ENCODE measurements around the gene ADAM22.

ADAM22 gene

DNA sequence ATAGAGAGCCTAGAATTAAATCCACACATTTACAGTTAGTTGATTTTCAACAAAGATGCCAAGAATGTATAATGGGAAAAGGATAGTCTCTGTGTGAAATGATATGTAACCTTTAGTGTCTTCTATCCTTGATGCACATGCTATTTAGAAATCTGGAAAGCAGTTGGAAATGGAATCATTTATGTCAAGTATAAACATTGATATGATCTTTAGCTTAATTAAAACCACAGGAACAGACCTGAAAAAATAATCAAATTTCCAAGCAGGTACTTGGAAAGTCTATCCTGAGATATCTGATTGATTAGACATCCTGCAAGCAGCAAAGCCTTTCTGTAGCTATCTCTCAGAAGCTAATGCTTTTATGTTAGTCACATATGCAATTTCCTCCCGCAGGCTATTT is 310.2 kb downstream of the ADAM22 start:
- Histone ChIP-seq H3K4me3 (ENCODE audit: low read length) (no peak overlapping the region), H3K27ac (ENCODE audit: low read length) (no peak overlapping the region), H3K9me3 (ENCODE audit: control insufficient read depth, insufficient read depth, low read length) (no peaks in the 10 kb centered on the region), H3K36me3 (ENCODE audit: control insufficient read depth, insufficient read depth, low read length) (no peaks in the 10 kb centered on the region), H3K4me1 (ENCODE audit: control insufficient read depth, insufficient read depth, low read length) (no peaks in the 10 kb centered on the region), H3K27me3 (ENCODE audit: control insufficient read depth, insufficient read depth, low read length) (no peaks in the 10 kb centered on the region)
- WGBS (ENCODE audit: insufficient coverage, insufficient read length) = no CpG with 5 or more reads among the region's 1 CpG
- no peak for DNase-seq (ENCODE audit: low read depth, low spot score)
